CD1c-positive myeloid dendritic cell (primary cell): ENCODE measurements around the gene DSE.

Experiments
- DNase-seq: peaks from one replicate; pipeline ENCODE4 v3.0.0-alpha.2; 2016; ENCODE audit errors: extremely low spot score

DSE gene

GRCh38 chr6:116387374-116387773, 16.6 kb downstream of the DSE start:
- DNase-seq, result peak; percentile 87

GRCh38 chr6:116388924-116389323, 18.2 kb downstream of the DSE start:
- DNase-seq, result no peak

GRCh38 chr6:116389357-116389756, 18.6 kb downstream of the DSE start:
- no peak for DNase-seq

- no peak for DNase-seq
Observed at GRCh38 chr6:116390581-116390980, 19.8 kb downstream of the DSE start.

- DNase-seq, result peak; percentile 72
Observed at GRCh38 chr6:116392132-116393013, 21.6 kb downstream of the DSE start.

- DNase-seq, result no peak
Observed at GRCh38 chr6:116393430-116393829, 22.7 kb downstream of the DSE start.

- no peak for DNase-seq
Observed at GRCh38 chr6:116395647-116396046, 24.9 kb downstream of the DSE start.

GRCh38 chr6:116396441-116396840, 25.7 kb downstream of the DSE start:
- no peak for DNase-seq

GRCh38 chr6:116397914-116398313, 27.2 kb downstream of the DSE start:
- no peak for DNase-seq

GRCh38 chr6:116398316-116399010, 27.7 kb downstream of the DSE start:
- DNase-seq, result no peak

- DNase-seq, result no peak
Observed at GRCh38 chr6:116399287-116399686, 28.5 kb downstream of the DSE start.

- no peak for DNase-seq
Observed at GRCh38 chr6:116400328-116400727, 29.6 kb downstream of the DSE start.

- no peak for DNase-seq
Observed at GRCh38 chr6:116402108-116402937, 31.6 kb downstream of the DSE start.

GRCh38 chr6:116403205-116403604, 32.5 kb downstream of the DSE start:
- no peak for DNase-seq

- no peak for DNase-seq
Observed at GRCh38 chr6:116404696-116405095, 33.9 kb downstream of the DSE start.

GRCh38 chr6:116405138-116405537, 34.4 kb downstream of the DSE start:
- peak; percentile 59 for DNase-seq

- no peak for DNase-seq
Observed at GRCh38 chr6:116405652-116406356, 35.1 kb downstream of the DSE start.

- no peak for DNase-seq
Observed at GRCh38 chr6:116406678-116407345, 36.1 kb downstream of the DSE start.

GRCh38 chr6:116408491-116408890, 37.7 kb downstream of the DSE start:
- DNase-seq, result no peak

- DNase-seq, result peak; percentile 65
Observed at GRCh38 chr6:116409756-116410155, 39.0 kb downstream of the DSE start.

- no peak for DNase-seq
Observed at GRCh38 chr6:116411284-116411623, 40.5 kb downstream of the DSE start.
